IMR-90 (cell line): ENCODE measurements around the gene TAS2R1. TPM values are rescaled to one million over a fixed set of nuclear protein-coding genes. Genes with fewer than 3 reads are reported as not detected.

Experiments used
- ATAC-seq: fragments of 200-7000 bp; cut with Tn5 transposase; 2 replicates; pipeline ENCODE4 v1.9.1; 2020; ENCODE audit warnings: low read depth, mild to moderate bottlenecking, moderate library complexity
- BruUV-seq: library from RNA; stranded (reverse); fragments of 400-500 nt; replicated peaks from 2 replicates; lab custom pipeline; 2021; lab: Mats Ljungman, UMichigan
- CTCF ChIA-PET: fragments of 300-600 bp; formaldehyde crosslinking; extraction: SDS; loops from one replicate; lab custom pipeline; 2021; ENCODE audit warnings: antibody characterized with exemption; lab: Yijun Ruan, JAX
- POLR2A ChIA-PET: fragments of 300-600 bp; sonication (Branson Sonifier 250); formaldehyde crosslinking; loops from one replicate; lab custom pipeline; 2022; ENCODE audit warnings: antibody characterized with exemption; ENCODE audit not compliant: unreplicated experiment; lab: Charles Lee
- DNase-seq: peaks from one replicate; pipeline ENCODE4 v3.0.0; 2013
- H2AFZ ChIP-seq: replicated peaks from 2 replicates; pipeline ENCODE3; 2013; ENCODE audit warnings: low read length, mild to moderate bottlenecking; ENCODE audit not compliant: poor library complexity
- H2AK5ac ChIP-seq: 2 replicates; pipeline ENCODE4 v1.6.1; 2013; ENCODE audit warnings: low read depth, low read length, inconsistent platforms
- H2AK9ac ChIP-seq: replicated peaks from 2 replicates; pipeline ENCODE3; 2013; ENCODE audit warnings: mild to moderate bottlenecking, low read depth, low read length, moderate library complexity; ENCODE audit not compliant: poor library complexity
- H2BK120ac ChIP-seq: 2 replicates; pipeline ENCODE4 v1.6.1; 2013; ENCODE audit warnings: low read depth, low read length, inconsistent platforms
- H2BK15ac ChIP-seq: 3 replicates; pipeline ENCODE4 v1.6.1; 2013; ENCODE audit warnings: low read depth, low read length, inconsistent platforms
- H2BK20ac ChIP-seq: 2 replicates; pipeline ENCODE4 v1.6.1; 2013; ENCODE audit warnings: low read depth, mild to moderate bottlenecking, inconsistent platforms, low read length, moderate library complexity
- H2BK5ac ChIP-seq: 2 replicates; pipeline ENCODE4 v1.6.1; 2013; ENCODE audit warnings: mild to moderate bottlenecking, low read depth, low read length, inconsistent platforms; ENCODE audit not compliant: poor library complexity, severe bottlenecking
- H3K14ac ChIP-seq: replicated peaks from 2 replicates; pipeline ENCODE4 v1.6.1; 2013; ENCODE audit warnings: low read depth, low read length, inconsistent platforms
- H3K18ac ChIP-seq: 2 replicates; pipeline ENCODE4 v1.6.1; 2013; ENCODE audit warnings: low read depth, low read length, control low read depth
- H3K23ac ChIP-seq: 2 replicates; pipeline ENCODE4 v1.6.1; 2013; ENCODE audit warnings: low read depth, low read length, inconsistent platforms
- H3K27ac ChIP-seq: 2 replicates; pipeline ENCODE4 v1.5.1; 2013; ENCODE audit warnings: mild to moderate bottlenecking, control low read depth, low read length; ENCODE audit not compliant: insufficient read depth
- H3K27me3 ChIP-seq: 2 replicates; pipeline ENCODE4 v1.6.1; 2013; ENCODE audit warnings: low read length; ENCODE audit not compliant: control insufficient read depth, insufficient read depth
- H3K36me3 ChIP-seq: 2 replicates; pipeline ENCODE4 v1.6.1; 2013; ENCODE audit warnings: low read length, mixed read lengths; ENCODE audit not compliant: control insufficient read depth, insufficient read depth
- H3K4ac ChIP-seq: 2 replicates; pipeline ENCODE4 v1.6.1; 2013; ENCODE audit warnings: low read depth, low read length, inconsistent platforms
- H3K4me1 ChIP-seq: 2 replicates; pipeline ENCODE4 v1.6.1; 2013; ENCODE audit warnings: low read length, mixed read lengths; ENCODE audit not compliant: control insufficient read depth, insufficient read depth
- H3K4me2 ChIP-seq: 2 replicates; pipeline ENCODE4 v1.6.1; 2013; ENCODE audit warnings: low read depth, mild to moderate bottlenecking, control low read depth, low read length, moderate library complexity
- H3K4me3 ChIP-seq: 2 replicates; pipeline ENCODE4 v1.5.1; 2013; ENCODE audit warnings: low read depth, mild to moderate bottlenecking, control low read depth, low read length, moderate library complexity; ENCODE audit not compliant: insufficient read depth
- H3K56ac ChIP-seq: 2 replicates; pipeline ENCODE4 v1.6.1; 2013; ENCODE audit warnings: low read length, inconsistent platforms; ENCODE audit not compliant: insufficient read depth; ENCODE audit errors: extremely low read depth
- H3K79me1 ChIP-seq, 2 experiments: 2 replicates each; pipeline ENCODE4 v1.6.1; 2013; ENCODE audit warnings: low read length in 2 of 2, inconsistent platforms in 1 of 2, low read depth in 1 of 2
- H3K9ac ChIP-seq: 2 replicates; pipeline ENCODE4 v1.6.1; 2013; ENCODE audit warnings: low read depth, low read length, control low read depth
- H3K9me1 ChIP-seq: 2 replicates; pipeline ENCODE4 v1.6.1; 2013; ENCODE audit warnings: low read length, inconsistent platforms; ENCODE audit not compliant: insufficient read depth
- H3K9me3 ChIP-seq: 2 replicates; pipeline ENCODE4 v1.6.1; 2013; ENCODE audit warnings: low read length; ENCODE audit not compliant: control insufficient read depth, insufficient read depth
- H4K20me1 ChIP-seq: 2 replicates; pipeline ENCODE4 v1.6.1; 2013; ENCODE audit warnings: low read length, inconsistent platforms; ENCODE audit not compliant: insufficient read depth
- H4K5ac ChIP-seq: 2 replicates; pipeline ENCODE4 v1.6.1; 2013; ENCODE audit warnings: mild to moderate bottlenecking, low read depth, low read length, control low read depth
- H4K8ac ChIP-seq, 2 experiments: 2 replicates each; pipeline ENCODE4 v1.6.1; 2013; ENCODE audit warnings: low read depth in 2 of 2, low read length in 2 of 2, control low read depth in 1 of 2, inconsistent platforms in 1 of 2
- H4K91ac ChIP-seq: 2 replicates; pipeline ENCODE4 v1.6.1; 2013; ENCODE audit warnings: low read depth, low read length, inconsistent platforms; ENCODE audit not compliant: insufficient read depth
- CEBPB ChIP-seq: IDR thresholded peaks from 2 replicates; pipeline ENCODE4 v1.6.1; 2012; ENCODE audit warnings: low read depth, low read length, improper control_type of control experiment
- CTCF ChIP-seq: conservative IDR thresholded peaks from 2 replicates; pipeline ENCODE4 v1.5.1; 2012; ENCODE audit warnings: mild to moderate bottlenecking, low read depth, low read length, improper control_type of control experiment
- ELK1 ChIP-seq: fragments of 150-350 bp; IDR thresholded peaks from 2 replicates; pipeline ENCODE4 v1.6.1; 2016; ENCODE audit warnings: low read depth, mild to moderate bottlenecking, low read length, moderate library complexity, borderline replicate concordance
- FOS ChIP-seq: fragments of 150-350 bp; IDR thresholded peaks from 2 replicates; pipeline ENCODE4 v1.6.1; 2016; ENCODE audit warnings: low read depth, low read length
- MAFK ChIP-seq: IDR thresholded peaks from 2 replicates; pipeline ENCODE4 v1.6.1; 2012; ENCODE audit warnings: low read depth, low read length, improper control_type of control experiment
- MXI1 ChIP-seq: IDR thresholded peaks from 2 replicates; pipeline ENCODE4 v1.6.1; 2012; ENCODE audit warnings: low read depth, mild to moderate bottlenecking, low read length, moderate library complexity, borderline replicate concordance
- NFE2L2 ChIP-seq: fragments of 150-350 bp; IDR thresholded peaks from 2 replicates; pipeline ENCODE4 v1.6.1; 2016; ENCODE audit warnings: low read depth, mild to moderate bottlenecking, low read length
- RAD21 ChIP-seq: IDR thresholded peaks from 2 replicates; pipeline ENCODE4 v1.6.1; 2012; ENCODE audit warnings: low read length, improper control_type of control experiment
- RCOR1 ChIP-seq: IDR thresholded peaks from 2 replicates; pipeline ENCODE4 v1.6.1; 2012; ENCODE audit warnings: mild to moderate bottlenecking, low read length, improper control_type of control experiment; ENCODE audit not compliant: insufficient replicate concordance
- RFX5 ChIP-seq: IDR thresholded peaks from 2 replicates; pipeline ENCODE4 v1.8.0; 2012; ENCODE audit warnings: low read depth, mild to moderate bottlenecking, low read length, moderate library complexity
- SMC3 ChIP-seq: fragments of 150-350 bp; IDR thresholded peaks from 2 replicates; pipeline ENCODE4 v1.6.1; 2016; ENCODE audit warnings: low read depth, mild to moderate bottlenecking, antibody characterized with exemption, low read length, moderate library complexity
- USF2 ChIP-seq: fragments of 150-350 bp; IDR thresholded peaks from 2 replicates; pipeline ENCODE4 v1.6.1; 2017; ENCODE audit warnings: mild to moderate bottlenecking, antibody characterized with exemption, low read length, low read depth
- WGBS, 2 experiments: methylation state at CpG; one replicate each; pipeline versions ENCODE4 v1.1.5 to v1.1.7; 2013; ENCODE audit warnings: missing lambda C conversion rate in 2 of 2; ENCODE audit not compliant: insufficient read length in 1 of 2; ENCODE audit errors: extremely low coverage in 2 of 2; 5-methylcytosine and 5-hydroxymethylcytosine counted together
- dilution Hi-C: fragments of 300-500 bp; cut with HindIII; formaldehyde crosslinking; loops from one replicate; pipeline ENCODE4 v1.14.3; 2018; ENCODE audit warnings: low sequenced_read_pairs; ENCODE audit not compliant: unreplicated experiment
- in situ Hi-C: fragments of 300-500 bp; cut with MboI; formaldehyde crosslinking; loops from 3 replicates; pipeline ENCODE4 v1.14.3; 2019; ENCODE audit warnings: low sequenced_read_pairs, inconsistent platforms, mixed read lengths
- intact Hi-C: fragments of 100-400 bp; cut with micrococcal nuclease; formaldehyde crosslinking; loops from 2 replicates; pipeline ENCODE4 v1.10.0; 2022
- polyA plus RNA-seq, 3 experiments: library from polyadenylated mRNA; depleted of rRNA; stranded (reverse); fragments of >200 nt; gene quantifications; 2 replicates each; pipeline ENCODE4 v1.2.3, GENCODE V29; 2012; ENCODE audit warnings: low replicate concordance in 1 of 3
- total RNA-seq: library from RNA; depleted of rRNA; stranded (reverse); fragments of >200 nt; gene quantifications from 2 replicates; pipeline ENCODE4 v1.2.3, GENCODE V29; 2012

The TAS2R1 gene
- total and polyA plus RNA-seq, 2 of the 4 experiments (the other 2 are of a cell fraction): not detected

- Histone ChIP-seq H3K4me2 (no peak overlapping the region), H3K9me3 (no peaks in the 10 kb centered on the region), H3K23ac (no peak overlapping the region), H3K27me3 (no peaks in the 10 kb centered on the region), H2BK15ac (0 out of 3 replicates have a peak overlapping the region, but pooled peaks have one; percentile 31), H2BK20ac (no peak overlapping the region), H4K5ac (no peak overlapping the region), H3K9me1 (peaks cover 2% of the 10 kb centered on the region; the same call in 1 of the 2 replicates), H4K91ac (no peak overlapping the region), H2BK5ac (no peak overlapping the region), H3K36me3 (no peaks in the 10 kb centered on the region), H4K20me1 (no peaks in the 10 kb centered on the region; the same call in 1 of the 2 replicates), H3K14ac (no peak overlapping the region), H3K4me1 (peaks cover 4% of the 10 kb centered on the region), H2AFZ (no peak overlapping the region), H4K8ac (no peak overlapping the region), H2BK120ac (no peak overlapping the region), H3K27ac (no peak overlapping the region), H3K4ac (no peak overlapping the region), H3K4me3 (no peak overlapping the region), H3K18ac (no peak overlapping the region), H2AK5ac (no peak overlapping the region), H3K56ac (no peak overlapping the region), H2AK9ac (no peak overlapping the region), H3K79me1 (no peaks in the 10 kb centered on the region), H3K9ac (no peak overlapping the region)
- DNase-seq (no peak), ATAC-seq (no peak)
- no CpG with 5 or more reads among the region's 1 CpG for WGBS, 2 experiments
- POLR2A ChIA-PET: no interaction called here
- in situ Hi-C loops: no loop called here
- intact Hi-C loops: no loop called here
- CTCF ChIA-PET: no interaction called here
- dilution Hi-C loops: no loop called here
- TF ChIP-seq SMC3 (no peak), CEBPB (no peak), NFE2L2 (no peak), FOS (no peak), CTCF (no peak), RCOR1 (no peak), MAFK (no peak), USF2 (no peak), MXI1 (no peak), RAD21 (no peak), RFX5 (no peak), ELK1 (no peak)
- no TSS peak for BruUV-seq
Observed at GRCh38 chr5:9657819-9658218, 27.7 kb upstream of the TAS2R1 start.
